Uterus (tissue), 4 donors: Measurements from ENCODE around the gene OSTN. TPM values are rescaled to one million over a fixed set of nuclear protein-coding genes. Genes with fewer than 3 reads are reported as not detected.

Experiments used
- DNase-seq, 2 donors: peaks; one replicate each; pipeline ENCODE4 v3.0.0-alpha.2; 2019 to 2020
- H3K27ac ChIP-seq, 2 donors: fragments of 200-600 bp; sonication (generic); 1 replicate in 1 of 2; 2 replicates in 1 of 2; pipeline ENCODE4 v1.5.1; 2016 to 2018
- H3K27me3 ChIP-seq, 2 donors: fragments of 200-600 bp; sonication (generic); one replicate each; pipeline ENCODE4 v1.5.1; 2018 to 2019; ENCODE audit warnings: control low read depth in 1 of 2
- H3K36me3 ChIP-seq, 2 donors: fragments of 200-600 bp; sonication (generic); one replicate each; pipeline ENCODE4 v1.5.1; 2019; ENCODE audit warnings: control low read depth in 1 of 2
- H3K4me1 ChIP-seq, 2 donors: fragments of 200-600 bp; sonication (generic); one replicate each; pipeline ENCODE4 v1.5.1; 2018 to 2019; ENCODE audit warnings: control low read depth in 1 of 2
- H3K4me3 ChIP-seq, 2 donors: fragments of 200-600 bp; sonication (generic); 1 replicate in 1 of 2; 2 replicates in 1 of 2; pipeline ENCODE4 v1.5.1; 2018 to 2019; ENCODE audit warnings: mild to moderate bottlenecking in 1 of 2
- H3K9me3 ChIP-seq, 2 donors: fragments of 200-600 bp; sonication (generic); one replicate each; pipeline ENCODE4 v1.5.1; 2019; ENCODE audit warnings: control low read depth in 1 of 2
- POLR2A ChIP-seq, 2 donors: fragments of 450-650 bp; IDR thresholded peaks; one replicate each; pipeline ENCODE4 v1.6.1; 2016; ENCODE audit warnings: antibody characterized with exemption in 2 of 2, mild to moderate bottlenecking in 1 of 2, moderate library complexity in 1 of 2
- intact Hi-C: fragments of 100-400 bp; cut with DNase I; formaldehyde crosslinking; loops from one replicate; pipeline ENCODE4 v1.15.1; 2023; ENCODE audit warnings: low total_unique reads
- total RNA-seq, 4 donors: library from RNA; depleted of rRNA in 3 of 4; stranded (reverse); fragments of >200 nt in 3 of 4; gene quantifications; one replicate each; pipeline versions ENCODE4 v1.1.0 to v1.2.4, GENCODE V29; 2014 to 2023
- TF ChIP-seq, protein P1 (sequence below), 4 experiments: fragments of 200-600 bp in 2 of 4; fragments of 450-650 bp in 2 of 4; sonication (generic) in 2 of 4; IDR thresholded peaks; one replicate each; pipeline ENCODE4 v1.5.1; 2016 to 2019; ENCODE audit warnings: antibody characterized with exemption in 4 of 4, mild to moderate bottlenecking in 2 of 4, moderate library complexity in 1 of 4
- donor health status: DM: yes; HTN: yes; CAD: no.

Gene OSTN, protein sequence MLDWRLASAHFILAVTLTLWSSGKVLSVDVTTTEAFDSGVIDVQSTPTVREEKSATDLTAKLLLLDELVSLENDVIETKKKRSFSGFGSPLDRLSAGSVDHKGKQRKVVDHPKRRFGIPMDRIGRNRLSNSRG
- total RNA-seq, result under 1 TPM in 1 of 4 donors, not detected in 3; 0.28 TPM

DNA sequence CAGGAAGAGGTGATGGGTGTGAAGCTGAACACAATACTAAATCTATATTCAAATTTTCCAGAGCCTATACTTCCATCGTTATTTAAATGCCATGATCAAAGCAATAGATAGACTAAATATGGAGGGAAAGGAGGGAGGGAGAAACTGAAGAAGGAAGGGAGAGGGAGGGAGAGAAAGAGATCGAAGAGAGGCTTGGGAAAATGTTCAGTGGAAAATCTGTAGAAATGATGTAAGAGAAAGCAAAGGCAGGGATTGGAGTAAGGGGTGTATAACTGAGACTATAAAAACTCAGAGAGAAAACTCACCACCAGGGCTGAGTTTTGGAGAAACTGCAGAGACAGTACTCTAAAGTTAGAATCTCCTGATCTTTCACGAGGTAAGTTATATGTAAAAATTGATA lies at the start of gene OSTN:
OSTN (plus strand) TSS at position 310 of the 400 bp plus-strand sequence. CDS start 13,292 bp downstream, outside the sequence.
- intact Hi-C loops, result no loop called here
- TF ChIP-seq, protein P1, sequence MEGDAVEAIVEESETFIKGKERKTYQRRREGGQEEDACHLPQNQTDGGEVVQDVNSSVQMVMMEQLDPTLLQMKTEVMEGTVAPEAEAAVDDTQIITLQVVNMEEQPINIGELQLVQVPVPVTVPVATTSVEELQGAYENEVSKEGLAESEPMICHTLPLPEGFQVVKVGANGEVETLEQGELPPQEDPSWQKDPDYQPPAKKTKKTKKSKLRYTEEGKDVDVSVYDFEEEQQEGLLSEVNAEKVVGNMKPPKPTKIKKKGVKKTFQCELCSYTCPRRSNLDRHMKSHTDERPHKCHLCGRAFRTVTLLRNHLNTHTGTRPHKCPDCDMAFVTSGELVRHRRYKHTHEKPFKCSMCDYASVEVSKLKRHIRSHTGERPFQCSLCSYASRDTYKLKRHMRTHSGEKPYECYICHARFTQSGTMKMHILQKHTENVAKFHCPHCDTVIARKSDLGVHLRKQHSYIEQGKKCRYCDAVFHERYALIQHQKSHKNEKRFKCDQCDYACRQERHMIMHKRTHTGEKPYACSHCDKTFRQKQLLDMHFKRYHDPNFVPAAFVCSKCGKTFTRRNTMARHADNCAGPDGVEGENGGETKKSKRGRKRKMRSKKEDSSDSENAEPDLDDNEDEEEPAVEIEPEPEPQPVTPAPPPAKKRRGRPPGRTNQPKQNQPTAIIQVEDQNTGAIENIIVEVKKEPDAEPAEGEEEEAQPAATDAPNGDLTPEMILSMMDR (IDR thresholded peaks at IDR 0.05), result no peak
- no peak for TF ChIP-seq POLR2A (IDR thresholded peaks at IDR 0.05)
- no peak within 1 kb of the TSS for H3K4me3 ChIP-seq
- H3K9me3 ChIP-seq, result no peaks in the 10 kb centered on the region
- H3K36me3 ChIP-seq, result no peaks in the 10 kb centered on the region
- H3K4me1 ChIP-seq, result no peaks in the 10 kb centered on the region
- H3K27me3 ChIP-seq, result no peaks in the 10 kb centered on the region
- no peak for DNase-seq
- no peak within 1 kb of the TSS for H3K27ac ChIP-seq

DNA sequence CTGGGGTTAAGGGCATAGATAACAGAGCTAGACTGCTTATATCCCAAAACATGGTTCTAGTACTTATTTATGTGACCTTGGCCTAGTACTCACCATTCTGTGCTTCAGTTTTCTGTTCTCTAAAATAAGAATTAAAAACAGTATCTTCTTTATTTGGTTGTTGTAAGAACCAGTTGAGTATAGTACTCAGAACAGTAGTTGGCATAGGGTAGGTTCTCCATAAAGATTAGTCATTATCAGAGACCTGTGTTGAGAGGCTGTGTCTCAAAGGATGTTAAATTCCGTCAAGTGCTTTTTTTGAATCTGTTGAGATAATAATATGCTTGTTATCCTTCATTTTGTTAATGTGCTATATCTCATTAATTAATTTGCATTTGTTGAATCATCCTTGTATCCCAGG lies 47.4 kb upstream of the OSTN start:
- no peak for DNase-seq
- TF ChIP-seq POLR2A (IDR thresholded peaks at IDR 0.05), result no peak
- TF ChIP-seq, protein P1 (IDR thresholded peaks at IDR 0.05), result no peak
- Histone ChIP-seq H3K4me1 (no peaks in the 10 kb centered on the region), H3K27ac (no peak overlapping the region), H3K36me3 (no peaks in the 10 kb centered on the region), H3K4me3 (no peak overlapping the region), H3K9me3 (peaks cover 0 to 7% of the 10 kb centered on the region in 2 donors), H3K27me3 (no peaks in the 10 kb centered on the region)
- intact Hi-C loops, result no loop called here

DNA sequence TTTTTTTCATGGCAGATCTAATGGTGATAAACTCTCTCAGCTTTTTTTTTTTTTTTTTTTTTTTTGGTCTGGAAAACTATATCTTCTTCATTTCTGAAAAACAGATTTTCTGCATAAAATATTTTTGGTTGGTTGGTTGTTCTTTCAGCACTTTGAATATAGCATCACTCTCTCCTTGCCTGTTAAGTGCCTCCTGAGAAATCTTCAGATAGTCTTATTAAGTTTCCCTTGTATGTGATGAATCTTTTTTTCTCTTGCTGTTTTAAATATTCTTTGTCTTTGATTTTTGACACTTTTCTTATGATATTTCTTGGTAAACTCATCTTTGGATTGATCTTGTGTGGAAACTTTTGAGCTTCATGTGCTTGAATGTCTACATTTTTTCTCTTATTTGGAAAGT lies 44.2 kb upstream of the OSTN start:
- no peak overlapping the region for H3K27ac ChIP-seq
- no peak for DNase-seq
- no peaks in the 10 kb centered on the region for H3K36me3 ChIP-seq
- no peaks in the 10 kb centered on the region for H3K27me3 ChIP-seq
- TF ChIP-seq, protein P1 (IDR thresholded peaks at IDR 0.05), result no peak
- no peak for TF ChIP-seq POLR2A (IDR thresholded peaks at IDR 0.05)
- H3K4me3 ChIP-seq, result no peak overlapping the region
- H3K4me1 ChIP-seq, result no peaks in the 10 kb centered on the region
- peaks cover 0 to 7% of the 10 kb centered on the region in 2 donors for H3K9me3 ChIP-seq
- intact Hi-C loops, result no loop called here

DNA sequence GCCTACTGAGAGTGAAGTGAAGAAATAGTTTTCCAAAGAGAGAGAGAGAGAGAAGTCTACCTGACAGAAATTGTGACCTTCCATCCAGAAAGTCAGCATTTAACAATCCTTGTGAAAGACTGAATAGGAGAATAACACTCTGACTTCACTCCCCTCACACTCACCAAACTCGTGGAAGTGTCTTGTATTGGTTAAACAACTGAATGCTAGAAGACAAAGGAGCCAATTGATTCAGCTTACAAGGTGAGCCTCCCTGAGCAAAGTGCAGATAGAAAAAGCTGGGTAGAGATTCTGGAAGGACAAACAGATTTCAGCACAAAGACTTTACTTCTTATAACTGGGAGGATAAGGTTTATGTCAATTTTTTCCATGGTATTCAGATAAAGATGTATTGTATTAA lies 40.8 kb upstream of the OSTN start:
- H3K4me3 ChIP-seq, result no peak overlapping the region
- H3K27ac ChIP-seq, result no peak overlapping the region
- peaks cover 0 to 7% of the 10 kb centered on the region in 2 donors for H3K9me3 ChIP-seq
- intact Hi-C loops, result no loop called here
- no peak for TF ChIP-seq POLR2A (IDR thresholded peaks at IDR 0.05)
- TF ChIP-seq, protein P1 (IDR thresholded peaks at IDR 0.05), result no peak
- H3K4me1 ChIP-seq, result no peaks in the 10 kb centered on the region
- H3K36me3 ChIP-seq, result no peaks in the 10 kb centered on the region
- H3K27me3 ChIP-seq, result no peaks in the 10 kb centered on the region
- no peak for DNase-seq

DNA sequence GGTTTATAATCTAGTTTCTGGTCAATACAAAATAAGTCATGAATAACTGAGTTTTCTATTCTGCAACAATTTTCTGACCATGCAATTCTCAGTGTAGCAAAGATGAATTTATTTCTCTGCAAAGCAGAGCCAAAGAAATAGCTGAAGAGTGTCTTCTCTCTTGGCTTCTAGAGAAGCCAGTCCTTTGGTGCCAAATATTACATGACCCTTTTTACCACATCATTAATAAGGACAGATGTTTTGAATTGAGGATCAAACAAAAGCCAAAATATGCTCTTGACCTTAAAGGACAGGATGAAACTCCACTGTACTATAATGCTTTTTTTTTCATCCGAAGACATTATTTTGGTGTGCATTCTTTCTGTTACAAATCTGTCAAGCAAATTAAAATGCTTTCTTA lies 40.2 kb upstream of the OSTN start:
- H3K4me1 ChIP-seq, result no peaks in the 10 kb centered on the region
- no peak overlapping the region for H3K4me3 ChIP-seq
- intact Hi-C loops, result no loop called here
- H3K36me3 ChIP-seq, result no peaks in the 10 kb centered on the region
- H3K9me3 ChIP-seq, result peaks cover 0 to 7% of the 10 kb centered on the region in 2 donors
- TF ChIP-seq POLR2A (IDR thresholded peaks at IDR 0.05), result no peak
- TF ChIP-seq, protein P1 (IDR thresholded peaks at IDR 0.05), result no peak
- H3K27ac ChIP-seq, result no peak overlapping the region
- DNase-seq, result no peak
- H3K27me3 ChIP-seq, result no peaks in the 10 kb centered on the region
